GM12878 (cell line): Measurements from ENCODE around the gene TSHZ3. TPM values are rescaled to one million over a fixed set of nuclear protein-coding genes. Genes with fewer than 3 reads are reported as not detected.

Experiments used
- ATAC-seq: fragments of 200-7000 bp; cut with Tn5 transposase; 3 replicates; pipeline ENCODE4 v1.9.1; 2020; ENCODE audit warnings: mild to moderate bottlenecking, moderate library complexity
- BruUV-seq: library from RNA; stranded (reverse); fragments of 400-500 nt; replicated peaks from 2 replicates; lab custom pipeline; 2021; lab: Mats Ljungman, UMichigan
- CTCF ChIA-PET: fragments of 300-600 bp; sonication (Branson Sonifier 250); formaldehyde crosslinking; extraction: SDS; loops from one replicate; lab custom pipeline; 2021; ENCODE audit warnings: inconsistent platforms; lab: Yijun Ruan, JAX
- POLR2A ChIA-PET: fragments of 350-600 bp; formaldehyde crosslinking; extraction: SDS; loops from one replicate; lab custom pipeline; 2021; ENCODE audit warnings: inconsistent platforms; lab: Charles Lee
- RAD21 ChIA-PET: fragments of 300-600 bp; sonication (Branson Sonifier 250); formaldehyde crosslinking; loops from one replicate; lab custom pipeline; 2023; ENCODE audit warnings: antibody characterized with exemption; ENCODE audit not compliant: unreplicated experiment; lab: Charles Lee
- SMC1A ChIA-PET: fragments of 300-600 bp; sonication (Branson Sonifier 250); formaldehyde crosslinking; loops from one replicate; lab custom pipeline; 2023; ENCODE audit not compliant: unreplicated experiment, uncharacterized antibody; lab: Charles Lee
- DNase-seq: peaks from one replicate; pipeline ENCODE4 v3.0.0-alpha.2; 2011; ENCODE audit warnings: low read depth, low spot score
- FAIRE-seq: peaks from 3 replicates; lab custom pipeline; 2011; peaks lifted over from hg19 to GRCh38; lab: Jason Lieb, UNC
- H2AFZ ChIP-seq: 2 replicates; pipeline ENCODE4 v1.6.0; 2011; ENCODE audit warnings: low read depth, low read length, control low read depth; ENCODE audit not compliant: control insufficient read depth
- H3K27ac ChIP-seq: 2 replicates; pipeline ENCODE4 v1.5.1; 2011; ENCODE audit warnings: control low read depth; ENCODE audit not compliant: control insufficient read depth, insufficient read depth
- H3K27me3 ChIP-seq, 2 experiments: replicated peaks in 1 of 2; 2 replicates each; pipeline versions ENCODE4 v1.6.0 to v1.6.1; 2011; ENCODE audit warnings: low read length in 1 of 2; ENCODE audit not compliant: control insufficient read depth in 2 of 2, insufficient read depth in 2 of 2
- H3K36me3 ChIP-seq, 2 experiments: 2 replicates each; pipeline ENCODE4 v1.5.1; 2011; ENCODE audit warnings: low read length in 1 of 2; ENCODE audit not compliant: control insufficient read depth in 2 of 2, insufficient read depth in 2 of 2
- H3K4me1 ChIP-seq: 2 replicates; pipeline ENCODE4 v1.6.1; 2011; ENCODE audit warnings: mild to moderate bottlenecking, low read length, moderate library complexity, mixed read lengths; ENCODE audit not compliant: control insufficient read depth, insufficient read depth
- H3K4me2 ChIP-seq: 2 replicates; pipeline ENCODE4 v1.6.0; 2011; ENCODE audit warnings: control low read depth; ENCODE audit not compliant: control insufficient read depth, insufficient read depth
- H3K4me3 ChIP-seq: fragments of 200-600 bp; sonication (generic); 2 replicates; pipeline ENCODE4 v1.5.1; 2016
- H3K79me2 ChIP-seq: 2 replicates; pipeline ENCODE4 v1.6.0; 2011; ENCODE audit warnings: low read length; ENCODE audit not compliant: control insufficient read depth, insufficient read depth
- H3K9ac ChIP-seq: 2 replicates; pipeline ENCODE4 v1.8.0; 2011; ENCODE audit warnings: low read length, control low read depth, mixed read lengths; ENCODE audit not compliant: control insufficient read depth, insufficient read depth
- H3K9me3 ChIP-seq: replicated peaks from 3 replicates; pipeline ENCODE4 v1.5.1; 2011; ENCODE audit warnings: mild to moderate bottlenecking, low read length; ENCODE audit not compliant: control insufficient read depth, insufficient read depth
- H4K20me1 ChIP-seq: 2 replicates; pipeline ENCODE4 v1.6.0; 2011; ENCODE audit not compliant: control insufficient read depth, insufficient read depth
- BMI1 ChIP-seq: fragments of 450-650 bp; IDR thresholded peaks from 2 replicates; pipeline ENCODE4 v1.6.1; 2016; ENCODE audit warnings: mild to moderate bottlenecking, moderate library complexity, borderline replicate concordance
- MLLT1 ChIP-seq: fragments of 450-650 bp; IDR thresholded peaks from 2 replicates; pipeline ENCODE4 v1.6.1; 2016; ENCODE audit warnings: mild to moderate bottlenecking
- SUZ12 ChIP-seq: fragments of 200-600 bp; sonication (generic); IDR thresholded peaks from one replicate; pipeline ENCODE4 v1.6.1; 2018; ENCODE audit warnings: antibody characterized with exemption, mild to moderate bottlenecking; ENCODE audit not compliant: unreplicated experiment
- TBL1XR1 ChIP-seq: IDR thresholded peaks from 2 replicates; pipeline ENCODE4 v1.6.1; 2012; ENCODE audit warnings: low read depth, low read length, improper control_type of control experiment
- WGBS: methylation state at CpG from one replicate; pipeline ENCODE4 v1.1.6; 2016; ENCODE audit warnings: low lambda C conversion rate; ENCODE audit not compliant: insufficient replicate concordance, insufficient coverage; ENCODE audit errors: missing lambda C conversion rate; 5-methylcytosine and 5-hydroxymethylcytosine counted together
- in situ Hi-C: fragments of 300-500 bp; cut with MboI; formaldehyde crosslinking; loops from 9 replicates; pipeline ENCODE4 v1.14.3; 2018; ENCODE audit warnings: mixed read lengths
- intact Hi-C: fragments of 100-400 bp; cut with micrococcal nuclease; formaldehyde crosslinking; loops from one replicate; pipeline ENCODE4 v1.14.2; 2022; ENCODE audit not compliant: unreplicated experiment
- polyA plus RNA-seq, 11 experiments: library from polyadenylated mRNA; depleted of rRNA in 4 of 11; unstranded in 6 of 11; stranded (reverse) in 5 of 11; fragments of >200 nt; fragmentation: Nextera tagmentation in 4 of 11; fragmentation: Illumina TruSeq in 1 of 11; extraction: Ambion mirVana in 4 of 11; extraction: Trizol in 1 of 11; gene quantifications; 1 replicate in 1 of 11; 2 replicates in 10 of 11; pipeline versions ENCODE4 v1.2.1 to v1.2.3, GENCODE V29; 2011 to 2016; ENCODE audit warnings: inconsistent platforms in 2 of 11, missing spikeins in 2 of 11, low read depth in 1 of 11
- total RNA-seq, 4 experiments: library from RNA; depleted of rRNA in 3 of 4; stranded (reverse); fragments of >200 nt in 3 of 4; fragmentation: Illumina TruSeq in 1 of 4; extraction: Trizol in 1 of 4; gene quantifications; 2 replicates each; pipeline versions ENCODE4 v1.2.1 to v1.2.3, GENCODE V29; 2013 to 2021

Gene TSHZ3
- total and polyA plus RNA-seq, 10 of the 15 experiments (the other 5 are each of a cell fraction or from before 2014, with no cell fraction given), result 0.23 TPM; not detected in 9

GRCh38 chr19:31357315-31357673, 8.1 kb upstream of the TSHZ3 start (continued):
- TF ChIP-seq MLLT1, result no peak
- TF ChIP-seq, all 136 proteins: peak for 0

GRCh38 chr19:31356587-31357314, 7.5 kb upstream of the TSHZ3 start:
- intact Hi-C loops, result no loop called here
- ChIA-PET CTCF (no interaction called here), SMC1A (no interaction called here), RAD21 (no interaction called here), POLR2A (no interaction called here)
- H4K20me1 ChIP-seq, result no peaks in the 10 kb centered on the region
- no TSS peak for BruUV-seq
- H3K4me1 ChIP-seq, result no peaks in the 10 kb centered on the region
- DNase-seq, result no peak
- no peaks in the 10 kb centered on the region for H3K36me3 ChIP-seq
- no peak overlapping the region for H3K4me3 ChIP-seq
- H3K27ac ChIP-seq, result no peak overlapping the region
- no peaks in the 10 kb centered on the region; the same call in 2 of the 3 replicates for H3K9me3 ChIP-seq
- H3K27me3 ChIP-seq, result no peaks in the 10 kb centered on the region; a peak in 1 of 4 replicates
- H3K79me2 ChIP-seq, result no peaks in the 10 kb centered on the region
- in situ Hi-C loops, result no loop called here
- ATAC-seq, result no peak
- FAIRE-seq, result no peak
- TF ChIP-seq TBL1XR1 (no peak), SUZ12 (no peak), BMI1 (no peak)
- 35% methylated on average over 33 of the region's 33 CpGs for WGBS
- no peak overlapping the region for H2AFZ ChIP-seq
- no peak overlapping the region for H3K4me2 ChIP-seq
- H3K9ac ChIP-seq, result no peak overlapping the region
